ENCODE results near the gene TARDBP. TPM values are rescaled to one million over a fixed set of nuclear protein-coding genes. Genes with fewer than 3 reads are reported as not detected.

The TARDBP gene
- total RNA-seq, 1 experiment from 2014 or later, result 155 TPM

- no peak for TF ChIP-seq ELF1 (IDR thresholded peaks at IDR 0.05; ENCODE audit: borderline replicate concordance, low read depth)
- TF ChIP-seq EZH2 (IDR thresholded peaks at IDR 0.05), result no peak
- TF ChIP-seq SIN3A (IDR thresholded peaks at IDR 0.05; ENCODE audit: low read depth), result no peak
- no peak for TF ChIP-seq RAD21 (IDR thresholded peaks at IDR 0.05; ENCODE audit: low read depth)
- no peak for TF ChIP-seq EZH2phosphoT487 (IDR thresholded peaks at IDR 0.05; ENCODE audit: borderline replicate concordance)
- no peak for TF ChIP-seq MAX (IDR thresholded peaks at IDR 0.05)
- TF ChIP-seq YY1 (IDR thresholded peaks at IDR 0.05; ENCODE audit: extremely low read depth, insufficient replicate concordance, low read depth, low read length), result no peak
- TF ChIP-seq CEBPB (IDR thresholded peaks at IDR 0.05; ENCODE audit: low read depth), result no peak
- TF ChIP-seq ZFX (IDR thresholded peaks at IDR 0.05), result no peak
Observed at GRCh38 chr1:10968411-10968826, 44.0 kb upstream of the TARDBP start (continued).

- POLR2A ChIA-PET, result no interaction called here
- TF ChIP-seq SIN3A (IDR thresholded peaks at IDR 0.05; ENCODE audit: low read depth) (no peak), SP1 (IDR thresholded peaks at IDR 0.05; ENCODE audit: low read depth) (no peak), EZH2phosphoT487 (IDR thresholded peaks at IDR 0.05; ENCODE audit: borderline replicate concordance) (no peak), MAX (IDR thresholded peaks at IDR 0.05) (no peak), EGR1 (IDR thresholded peaks at IDR 0.05; ENCODE audit: low read depth) (no peak), REST (IDR thresholded peaks at IDR 0.05; ENCODE audit: low read depth) (no peak), CEBPB (IDR thresholded peaks at IDR 0.05; ENCODE audit: low read depth) (no peak), YY1 (IDR thresholded peaks at IDR 0.05; ENCODE audit: extremely low read depth, insufficient replicate concordance, low read depth, low read length) (no peak), ZBTB33 (IDR thresholded peaks at IDR 0.05; ENCODE audit: extremely low read depth, insufficient replicate concordance, low read length) (no peak), POLR2A (IDR thresholded peaks at IDR 0.05; ENCODE audit: borderline replicate concordance, extremely low read depth, insufficient read depth, insufficient read length) (no peak), SRF (IDR thresholded peaks at IDR 0.05; ENCODE audit: low read depth) (no peak), ATF3 (IDR thresholded peaks at IDR 0.05) (no peak), POLR2AphosphoS5 (IDR thresholded peaks at IDR 0.05; ENCODE audit: low read depth, low read length) (no peak), RAD21 (IDR thresholded peaks at IDR 0.05; ENCODE audit: low read depth) (no peak), ZNF274 (IDR thresholded peaks at IDR 0.05; ENCODE audit: low read depth, low read length) (no peak), ELF1 (IDR thresholded peaks at IDR 0.05; ENCODE audit: borderline replicate concordance, low read depth) (no peak)
- no TSS peak for BruUV-seq (replicated peaks)
Observed at GRCh38 chr1:10969267-10969970, 43.0 kb upstream of the TARDBP start.

More at GRCh38 chr1:10969267-10969970, 43.0 kb upstream of the TARDBP start:
- DNase-seq (ENCODE audit: low read depth, low spot score) (no peak), ATAC-seq (no peak)
- H2AFZ ChIP-seq (ENCODE audit: low read depth, low read length, poor library complexity, severe bottlenecking), result no peak overlapping the region
- no peak overlapping the region for H3K4me2 ChIP-seq (ENCODE audit: low read length)
- no peak overlapping the region for H3K4me3 ChIP-seq (replicated peaks in 1 of 2; ENCODE audit: low read depth in 1 of 2, low read length in 2 of 2)
- H3K9me3 ChIP-seq (ENCODE audit: control insufficient read depth in 1 of 2, insufficient read depth in 1 of 2, low read depth in 1 of 2, low read length in 2 of 2), result no peaks in the 10 kb centered on the region
- ChIA-PET RAD21 (ENCODE audit: low non-redundant PET in 1 of 2, low total read pairs in 2 of 2, uncharacterized antibody in 2 of 2, unreplicated experiment in 2 of 2) (no interaction called here), CTCF (no interaction called here)
- H3K36me3 ChIP-seq (ENCODE audit: control insufficient read depth in 1 of 2, insufficient read depth in 2 of 2, low read length in 2 of 2), result no peaks in the 10 kb centered on the region
- no peaks in the 10 kb centered on the region for H3K27me3 ChIP-seq (ENCODE audit: insufficient read depth, low read length)
- H3K9ac ChIP-seq (ENCODE audit: low read length), result no peak overlapping the region
- no peak overlapping the region for H3K27ac ChIP-seq (ENCODE audit: low read depth, low read length)
- H4K20me1 ChIP-seq (ENCODE audit: insufficient read depth), result no peaks in the 10 kb centered on the region
- no peaks in the 10 kb centered on the region for H3K79me2 ChIP-seq (ENCODE audit: insufficient read depth, low read length)
- H3K4me1 ChIP-seq (ENCODE audit: control insufficient read depth in 1 of 2, insufficient read depth in 2 of 2, low read length in 2 of 2), result peaks cover 0 to 3% of the 10 kb centered on the region in 2 experiments; a peak in 1 of 4 replicates
- H3K9me2 ChIP-seq (ENCODE audit: insufficient read depth), result no peaks in the 10 kb centered on the region
- intact Hi-C loops (cut with micrococcal nuclease), result no loop called here

Measured in HCT116 (cell line).